ENCODE results near the gene FAM3C.
"Not testable (repeated sequence)": the region's sequence is repeated elsewhere in the genome, so short reads cannot be mapped to it uniquely, and the experiment has no call there.

FAM3C gene, protein sequence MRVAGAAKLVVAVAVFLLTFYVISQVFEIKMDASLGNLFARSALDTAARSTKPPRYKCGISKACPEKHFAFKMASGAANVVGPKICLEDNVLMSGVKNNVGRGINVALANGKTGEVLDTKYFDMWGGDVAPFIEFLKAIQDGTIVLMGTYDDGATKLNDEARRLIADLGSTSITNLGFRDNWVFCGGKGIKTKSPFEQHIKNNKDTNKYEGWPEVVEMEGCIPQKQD

DNA sequence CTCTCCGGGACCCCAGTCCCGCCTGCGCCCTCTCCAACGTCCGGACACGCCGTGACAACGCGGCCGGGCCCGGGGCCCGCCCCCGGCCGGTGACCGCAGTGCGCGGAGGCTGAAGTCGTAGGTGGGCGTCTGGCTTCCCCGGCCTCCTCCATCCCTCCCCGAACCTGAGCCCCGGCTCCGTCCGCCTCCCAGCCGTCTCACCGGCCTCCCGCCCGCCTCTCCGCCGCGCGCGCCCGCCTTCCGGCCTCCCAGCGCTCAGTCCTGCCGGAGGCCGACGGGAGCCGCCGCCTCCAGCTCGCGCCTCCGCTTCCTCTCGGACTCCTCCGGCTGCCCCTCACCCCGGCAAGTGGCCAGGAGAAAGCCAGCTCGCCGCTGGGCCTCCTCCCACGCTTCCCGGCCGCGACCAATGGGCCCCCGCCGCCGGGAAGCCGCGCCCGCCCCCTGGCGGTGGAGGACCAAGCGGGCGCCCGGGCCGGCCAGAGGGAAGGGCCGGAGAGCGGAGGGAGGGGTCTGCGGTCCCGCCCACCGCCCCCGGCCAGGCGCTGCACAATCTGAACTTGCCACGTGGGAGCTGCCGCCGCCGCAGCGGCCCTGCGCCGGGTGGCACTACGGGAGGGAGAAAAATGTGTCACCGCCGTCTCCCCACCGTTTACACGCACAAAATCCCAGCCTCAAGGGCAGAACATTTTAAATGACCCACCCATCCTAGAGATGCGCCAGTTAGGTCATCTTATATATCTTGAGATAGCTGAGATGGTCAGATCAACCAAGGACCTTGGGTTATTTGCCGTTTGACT lies at the start of gene FAM3C:
TSS of gene FAM3C (minus strand) at position 348 of the 797 bp plus-strand sequence. CDS start 13,339 bp downstream, outside the sequence.
- peak; percentile 93 for DNase-seq

DNA sequence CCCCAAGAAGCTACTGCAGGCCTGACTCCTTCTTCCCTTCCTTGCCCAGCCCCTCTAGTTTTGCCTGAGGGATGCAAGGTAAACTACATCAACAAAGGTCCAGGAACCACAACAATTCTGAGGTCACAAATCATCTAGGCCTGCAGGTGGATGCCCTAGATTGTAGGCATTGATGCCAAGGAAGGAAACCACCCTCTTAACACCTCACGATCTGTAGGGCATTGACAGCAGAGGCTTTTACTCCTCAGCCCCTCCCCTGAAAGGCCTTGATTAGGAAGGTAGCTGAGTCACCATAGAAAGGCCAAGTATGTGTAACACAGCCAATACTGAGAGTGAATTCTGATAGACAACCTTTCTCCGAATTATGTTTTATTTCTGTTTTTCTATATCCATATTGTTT lies 46.7 kb upstream of the FAM3C start:
- DNase-seq, result no peak

DNA sequence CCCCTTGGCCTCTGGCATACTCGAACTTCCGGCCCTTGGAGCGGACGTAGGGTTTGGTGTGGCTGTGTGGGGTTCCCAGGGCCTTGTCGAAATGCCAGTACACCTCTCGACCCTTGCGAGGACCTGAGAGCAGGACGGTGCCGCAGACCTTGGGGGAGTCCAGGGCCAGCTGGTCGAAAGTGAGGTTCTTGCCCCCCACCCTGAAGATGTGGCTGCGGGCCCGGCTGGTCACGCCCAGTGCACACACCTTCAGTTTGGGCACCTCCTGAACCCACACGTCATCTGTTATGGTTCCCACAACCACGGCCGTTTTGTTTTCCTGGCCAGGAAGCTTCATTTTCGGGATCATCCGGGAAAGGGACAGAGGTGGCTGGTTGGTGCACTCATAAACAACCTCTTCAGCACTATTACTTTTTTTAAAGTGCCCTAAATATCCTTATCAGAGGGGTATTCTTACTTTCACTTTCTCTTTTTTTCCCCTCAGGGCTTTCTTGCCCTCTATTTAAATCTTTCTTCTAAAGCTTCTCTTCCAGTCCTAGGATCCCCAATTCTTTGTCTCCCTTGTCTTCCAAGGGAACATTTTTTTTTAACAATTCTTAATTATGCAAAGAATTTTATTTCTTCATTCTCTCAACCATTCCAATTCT lies 44.9 kb upstream of the FAM3C start:
- no peak for DNase-seq

DNA sequence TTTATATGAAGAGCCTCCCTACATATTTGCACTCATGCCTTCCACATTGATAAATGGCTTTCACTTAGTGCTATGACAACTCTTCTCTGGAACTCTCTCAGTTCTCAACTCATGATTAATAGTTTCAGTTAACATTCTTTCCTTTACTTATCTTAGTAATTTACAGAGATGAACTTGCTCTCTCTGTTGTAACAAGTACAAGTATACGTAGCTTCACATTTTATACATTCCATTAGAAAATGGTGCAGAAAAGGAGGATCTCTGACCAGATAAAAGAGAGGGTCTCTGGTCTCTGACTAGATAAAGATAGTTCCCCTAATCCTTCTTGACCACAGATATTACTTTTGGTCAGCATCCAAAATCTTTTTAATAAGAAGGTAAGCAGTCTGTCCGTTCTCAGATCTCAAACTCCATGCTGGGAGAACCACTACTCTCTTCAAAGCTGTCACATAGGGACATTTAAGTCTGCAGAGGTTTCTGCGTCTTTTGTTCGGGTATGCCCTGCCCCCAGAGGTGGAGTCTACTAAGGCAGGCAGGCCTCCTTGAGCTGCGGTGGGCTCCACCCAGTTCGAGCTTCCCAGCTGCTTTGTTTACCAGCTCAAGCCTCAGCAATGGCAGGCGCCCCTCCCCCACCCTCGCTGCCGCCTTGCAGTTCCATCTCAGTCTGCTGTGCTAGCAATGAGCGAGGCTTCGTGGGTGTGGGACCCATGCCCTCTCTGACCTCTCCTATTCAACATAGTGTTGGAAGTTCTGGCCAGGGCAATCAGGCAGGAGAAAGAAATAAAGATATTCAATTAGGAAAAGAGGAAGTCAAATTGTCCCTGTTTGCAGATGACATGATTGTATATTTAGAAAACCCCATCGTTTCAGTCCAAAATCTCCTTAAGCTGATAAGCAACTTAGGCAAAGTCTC lies 42.2 kb upstream of the FAM3C start:
- DNase-seq, result not testable (repeated sequence)

DNA sequence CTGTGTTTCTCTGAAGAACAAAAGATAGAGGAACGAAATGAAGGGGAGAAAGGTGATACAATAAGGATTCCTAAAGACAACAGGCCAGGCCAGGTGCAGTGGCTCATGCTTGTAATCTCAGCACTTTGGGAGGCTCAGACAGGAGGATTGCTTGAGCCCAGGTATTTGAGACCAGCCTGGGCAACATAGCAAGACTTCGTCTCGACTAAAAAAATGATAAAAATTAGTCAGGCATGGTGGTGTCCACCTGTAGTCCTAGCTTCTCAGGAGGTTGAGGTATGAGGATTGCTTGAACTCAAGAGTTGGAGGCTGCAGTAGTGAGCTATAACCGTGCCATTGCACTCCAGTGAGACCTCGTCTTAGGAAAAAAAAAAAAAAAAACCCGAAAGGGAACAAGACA lies 41.4 kb upstream of the FAM3C start:
- DNase-seq, result no peak

DNA sequence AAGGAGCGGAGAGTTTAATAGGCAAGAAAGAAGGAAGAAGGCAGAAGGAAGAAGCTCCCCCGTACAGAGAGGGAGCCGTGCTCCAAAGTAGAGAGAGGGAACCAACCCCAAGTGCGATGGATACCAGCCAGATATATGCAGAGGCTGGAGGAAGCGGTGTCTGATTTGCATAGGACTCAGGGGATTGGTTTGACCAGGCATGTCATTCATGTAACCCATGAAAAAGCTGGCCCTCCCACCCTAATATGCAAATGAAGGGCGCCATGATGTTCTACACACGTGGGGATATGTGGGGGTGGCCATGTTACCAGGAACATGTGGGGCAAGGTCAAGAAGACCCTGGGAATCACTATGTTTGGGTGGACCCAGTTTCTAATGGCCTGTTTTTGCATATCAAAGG lies 40.6 kb upstream of the FAM3C start:
- no peak for DNase-seq

DNA sequence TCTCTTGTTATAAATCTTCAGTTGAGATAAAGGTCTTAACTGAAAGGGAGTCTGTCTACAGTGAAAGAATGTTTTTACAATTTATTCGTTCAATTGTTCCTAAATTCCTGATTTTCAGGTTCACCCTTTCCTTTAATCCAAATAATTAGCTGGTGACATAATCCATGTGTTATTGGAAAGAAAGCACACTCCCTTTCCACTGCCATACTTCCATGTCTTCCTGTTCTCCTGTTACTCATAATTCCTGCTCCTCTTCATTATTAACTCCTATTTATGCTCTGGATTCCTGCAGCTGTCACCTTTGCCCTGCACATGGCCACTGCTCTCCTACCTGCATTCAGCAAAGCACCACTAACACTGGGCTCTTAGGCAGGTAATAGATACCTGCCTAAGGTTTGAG lies 40.0 kb upstream of the FAM3C start:
- no peak for DNase-seq

DNA sequence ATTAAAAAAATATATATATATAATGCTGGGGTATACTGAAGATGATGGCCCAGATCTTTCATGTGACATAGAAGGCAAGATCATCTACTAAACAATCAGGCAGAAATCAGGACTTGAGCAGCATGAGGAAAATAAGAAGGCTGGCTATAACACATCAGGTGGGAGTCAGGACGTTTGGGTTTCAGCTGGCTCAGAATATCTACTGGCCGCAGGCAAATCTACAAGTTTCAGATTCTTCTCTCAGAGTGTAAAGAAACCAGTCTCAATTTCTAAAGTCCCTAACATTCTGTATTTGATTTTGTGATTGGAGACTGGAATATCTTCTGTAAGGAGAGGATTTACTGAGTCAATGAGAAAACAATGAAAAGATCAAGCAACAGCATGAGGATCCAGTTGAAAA lies 37.7 kb upstream of the FAM3C start:
- no peak for DNase-seq

DNA sequence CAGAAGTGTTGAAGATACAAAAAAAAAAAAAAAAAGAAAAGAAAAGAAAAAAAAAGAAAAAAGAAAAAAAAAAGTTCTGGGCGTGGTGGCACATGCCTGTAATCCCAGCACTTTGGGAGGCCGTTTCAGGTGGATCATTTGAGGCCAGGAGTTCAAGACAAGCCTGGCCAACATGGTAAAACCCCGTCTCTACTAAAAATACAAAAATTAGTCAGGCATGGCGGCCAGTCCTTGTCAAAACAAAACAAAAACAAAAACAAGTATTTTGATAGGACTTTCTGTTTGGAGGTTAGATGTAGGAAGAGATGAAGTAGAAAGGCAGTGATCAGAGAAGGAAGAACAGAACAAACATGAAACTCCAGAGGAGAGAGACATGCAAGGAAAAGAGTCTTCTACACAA lies 36.4 kb upstream of the FAM3C start:
- DNase-seq, result not testable (repeated sequence)

DNA sequence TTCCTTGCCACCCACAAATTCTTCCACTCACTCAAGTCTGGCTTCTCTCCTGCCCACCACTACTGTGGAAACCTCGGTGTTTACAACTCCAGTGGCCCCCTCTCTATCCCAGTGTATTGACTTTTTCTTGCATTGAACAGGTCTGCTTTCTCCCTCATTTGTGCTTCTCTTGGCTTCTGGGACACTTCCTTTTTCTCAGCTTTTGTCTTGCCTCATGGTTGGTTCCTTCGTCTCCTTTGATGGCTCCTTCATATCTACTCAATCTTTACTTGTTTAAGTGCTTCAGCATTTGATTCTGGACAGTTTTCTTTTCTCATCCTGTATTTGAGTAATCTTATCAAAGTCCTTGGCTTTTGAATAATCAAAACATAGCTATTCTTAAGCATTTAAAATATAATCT lies 35.9 kb upstream of the FAM3C start:
- no peak for DNase-seq

DNA sequence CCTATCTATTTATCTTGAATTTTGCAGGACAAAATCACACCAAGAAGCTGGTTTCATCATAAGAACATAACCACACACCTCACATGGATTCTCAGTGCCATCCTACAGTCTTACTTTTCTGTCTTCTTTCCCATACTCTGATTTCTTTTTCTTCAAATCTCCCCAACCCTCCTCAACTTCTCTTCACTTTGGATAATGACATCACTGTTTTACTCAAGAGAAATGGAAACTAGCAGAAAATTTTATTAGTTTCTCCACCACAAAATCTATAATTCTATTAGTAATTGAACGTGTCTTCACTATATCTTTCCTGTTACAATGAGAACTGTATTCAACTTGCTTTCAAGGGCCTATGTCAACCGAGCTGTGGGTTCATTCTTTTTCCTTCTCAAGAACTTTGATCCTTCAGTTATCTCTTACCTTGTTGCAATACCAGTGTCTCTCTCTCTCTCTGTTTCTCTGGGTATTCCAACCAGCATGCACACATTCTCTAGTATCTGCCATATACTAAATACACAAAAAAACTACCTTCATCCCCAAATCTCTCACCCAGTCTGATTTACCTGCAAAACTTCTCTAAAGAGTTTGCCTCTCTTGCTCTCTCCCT lies 35.4 kb upstream of the FAM3C start:
- DNase-seq, result no peak

DNA sequence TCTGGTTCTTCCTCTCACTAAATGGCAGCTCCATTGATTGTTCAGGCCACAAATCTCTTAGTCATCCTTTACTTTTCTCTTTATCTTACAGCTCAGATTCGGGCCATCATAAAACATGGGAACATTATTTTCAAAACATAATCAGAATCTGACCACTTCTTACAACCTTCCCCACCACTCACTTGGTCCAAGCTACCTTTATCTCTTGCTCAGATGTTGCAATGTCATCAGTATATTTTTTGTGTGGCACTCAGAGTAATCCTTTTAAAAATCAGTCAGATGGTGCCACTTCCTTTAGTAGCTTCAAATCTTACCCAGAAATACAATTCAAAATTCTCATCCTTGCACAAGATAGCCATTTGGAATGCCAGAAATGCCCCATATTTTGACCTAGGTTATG lies 34.5 kb upstream of the FAM3C start:
- no peak for DNase-seq

DNA sequence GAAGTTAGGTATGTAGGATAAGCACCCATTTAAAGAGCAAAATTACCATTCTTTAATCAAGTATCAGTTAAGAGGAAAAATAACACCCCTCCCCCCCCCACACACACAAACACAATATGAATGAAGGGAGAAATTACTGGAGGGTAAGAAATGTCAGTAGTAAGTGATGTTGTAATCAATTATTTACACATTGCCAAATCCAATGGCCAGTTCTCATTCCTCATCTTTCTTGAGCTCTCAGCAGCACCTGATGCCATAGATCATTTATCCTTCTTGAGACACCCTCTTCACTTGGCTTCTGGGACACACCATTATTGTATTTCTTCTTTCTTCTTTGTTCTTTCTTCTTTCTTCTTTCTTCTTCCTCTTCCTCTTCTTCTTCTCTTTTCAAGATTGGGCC lies 33.7 kb upstream of the FAM3C start:
- DNase-seq, result no peak

DNA sequence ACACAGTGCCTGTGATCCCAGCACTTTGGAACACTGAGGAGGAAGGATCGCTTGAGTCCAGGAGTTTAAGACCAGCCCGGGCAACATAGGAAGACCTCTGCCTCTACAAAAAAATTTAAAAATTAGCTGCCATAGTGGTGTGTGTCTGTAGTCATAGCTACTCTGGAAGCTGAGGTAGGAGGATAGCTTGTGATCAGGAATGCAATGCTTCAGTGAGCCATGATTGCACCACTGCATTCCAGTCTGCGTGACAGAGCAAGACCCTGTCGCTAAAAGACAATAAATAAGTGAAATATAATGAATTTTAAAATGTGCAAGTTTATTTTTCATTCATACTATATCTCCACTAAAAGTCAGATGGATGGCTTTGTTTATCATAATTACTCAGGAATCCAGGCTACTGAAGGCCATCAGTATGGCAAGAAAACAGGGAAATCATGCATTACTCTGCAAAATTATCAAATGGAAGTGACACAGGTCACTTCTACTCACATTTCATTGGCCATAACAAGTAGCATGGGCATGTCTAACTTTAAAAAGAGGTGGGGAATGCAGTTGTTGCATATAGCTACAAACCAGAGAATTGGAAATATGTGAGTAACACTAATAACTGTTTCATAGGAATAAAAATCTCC lies 32.9 kb upstream of the FAM3C start:
- no peak for DNase-seq

DNA sequence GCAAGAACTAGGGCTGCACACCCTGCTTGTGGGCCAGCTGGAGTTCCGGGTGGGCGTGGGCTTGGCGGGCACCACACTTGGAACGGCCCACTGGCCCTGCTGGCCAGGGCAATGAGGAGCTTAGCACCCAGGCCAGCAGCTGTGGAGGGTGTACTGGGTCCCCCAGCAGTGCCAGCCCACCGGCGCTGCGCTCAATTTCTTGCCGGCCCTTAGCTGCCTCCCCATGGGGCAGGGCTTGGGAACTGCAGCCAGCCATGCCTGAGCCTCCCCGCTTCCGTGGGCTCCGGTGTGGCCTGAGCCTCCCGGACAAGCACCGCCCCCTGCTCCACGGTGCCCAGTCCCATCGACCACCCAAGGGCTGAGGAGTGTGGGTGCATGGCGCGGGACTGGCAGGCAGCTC lies 25.6 kb upstream of the FAM3C start:
- not testable (repeated sequence) for DNase-seq

DNA sequence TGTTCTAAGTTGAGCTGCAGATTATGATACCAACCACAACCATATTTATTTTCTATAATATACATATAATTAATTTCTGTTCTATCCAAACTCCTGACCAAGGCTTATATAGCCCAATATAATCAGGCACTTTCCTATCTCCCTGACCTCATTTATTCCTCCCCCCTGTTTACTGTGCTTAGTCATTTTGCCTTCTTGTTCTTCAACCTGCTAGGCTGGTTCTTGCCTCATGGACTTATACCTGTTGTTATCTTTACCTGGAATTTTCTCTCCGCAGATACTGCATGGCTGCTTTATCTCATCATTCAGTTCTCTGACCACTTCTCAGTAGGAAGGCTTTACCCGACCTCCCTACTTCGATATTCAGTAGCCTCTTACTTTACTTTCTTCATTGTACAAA lies 24.9 kb upstream of the FAM3C start:
- no peak for DNase-seq

DNA sequence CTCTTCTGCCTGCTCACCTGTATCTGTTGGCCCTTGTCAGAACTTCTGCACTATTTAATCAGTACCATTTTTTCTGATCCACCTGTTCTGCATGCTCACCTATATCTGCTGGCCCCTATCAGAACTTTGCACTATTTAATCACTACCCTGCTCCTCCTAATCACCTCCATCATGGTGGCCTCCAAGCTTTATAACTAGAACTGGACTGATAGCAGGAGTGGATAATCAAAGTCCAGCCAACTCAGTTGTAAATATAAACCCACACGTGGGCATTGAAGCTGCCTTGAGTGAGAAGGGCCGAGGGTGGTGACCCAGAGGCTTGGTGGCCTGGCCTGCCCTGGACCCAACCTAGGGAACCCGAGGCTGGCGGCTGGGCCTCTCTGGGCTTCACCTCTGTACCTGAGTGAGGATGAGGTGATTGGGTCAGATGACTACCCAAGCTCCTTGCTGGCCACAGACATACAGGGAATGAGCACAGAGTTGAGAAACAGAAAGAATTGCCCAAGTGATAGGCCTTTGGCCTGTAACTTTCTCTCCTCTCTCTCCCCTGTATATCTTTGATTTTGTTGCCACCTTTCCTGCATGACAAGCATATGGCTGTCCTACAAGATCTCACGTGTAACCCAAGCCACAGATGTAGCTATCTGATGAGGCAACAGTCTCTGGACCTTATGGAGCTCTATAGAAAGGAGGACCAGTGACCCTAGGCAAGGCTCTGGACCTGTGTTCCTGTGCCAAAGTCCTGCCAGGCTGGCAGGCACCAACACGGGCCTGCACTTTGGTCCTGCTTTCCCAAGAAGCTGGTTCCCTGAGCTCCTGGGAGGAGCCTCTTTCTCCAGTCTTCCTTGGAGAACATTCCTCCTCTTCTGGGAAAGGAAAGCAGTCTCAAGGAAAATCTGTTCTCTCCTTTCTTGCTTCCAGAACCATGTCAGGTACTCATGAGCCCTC lies 23.4 kb upstream of the FAM3C start:
- DNase-seq, result no peak

DNA sequence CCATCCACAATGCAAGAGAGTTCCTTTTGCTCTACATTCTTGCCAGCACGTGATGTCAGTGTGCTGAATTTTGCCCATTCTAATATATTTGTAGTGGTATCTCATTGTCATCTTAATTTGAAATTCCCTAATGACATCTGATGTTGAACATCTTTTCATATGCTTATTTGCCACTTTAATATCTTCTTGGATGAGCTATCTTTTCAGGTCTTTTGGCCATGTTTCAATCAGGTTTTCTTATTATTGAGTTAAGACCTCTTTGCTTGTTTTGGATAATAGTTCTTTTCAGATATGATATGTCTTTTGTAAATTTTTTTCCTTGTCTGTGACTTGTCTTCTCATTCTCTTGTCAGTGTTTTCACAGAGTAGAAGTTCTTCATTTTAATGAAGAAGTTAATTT lies 20.4 kb upstream of the FAM3C start:
- no peak for DNase-seq

DNA sequence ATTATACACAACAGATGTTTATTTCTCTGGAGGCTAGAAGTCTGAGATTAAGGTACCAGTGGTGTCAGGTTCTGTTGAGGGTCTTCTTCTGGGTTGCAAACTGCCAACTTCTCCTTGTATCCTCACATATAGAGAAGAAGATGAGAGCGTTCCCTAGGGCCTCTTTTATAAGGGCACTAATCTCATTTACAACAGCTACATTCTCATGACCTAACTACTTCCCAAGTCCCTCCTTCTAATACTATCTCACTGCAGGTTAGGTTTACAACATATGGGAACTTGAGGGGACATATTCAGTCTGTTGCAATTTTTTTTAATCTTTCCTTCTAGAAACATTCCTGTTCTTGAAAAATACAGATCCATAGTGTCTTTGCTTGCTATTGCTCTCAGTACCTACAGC lies 18.3 kb upstream of the FAM3C start:
- no peak for DNase-seq

DNA sequence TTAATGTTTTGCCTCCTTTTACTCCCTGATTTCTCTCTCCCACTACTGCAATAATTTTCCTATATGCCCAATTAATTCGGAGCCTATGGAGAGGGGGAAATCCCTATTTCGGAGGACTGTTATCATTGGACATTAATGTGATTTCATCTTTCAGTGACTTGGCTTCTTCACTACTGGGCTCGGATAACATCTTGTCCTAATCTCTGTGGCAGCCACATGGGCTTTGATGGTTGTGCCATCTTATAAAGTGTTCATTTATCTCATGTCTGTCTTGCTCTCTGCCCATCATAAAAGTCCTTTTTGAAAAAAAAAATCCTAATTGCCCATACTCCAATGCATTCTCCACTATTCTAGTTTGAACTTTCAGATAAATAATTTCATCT lies 15.5 kb upstream of the FAM3C start:
- no peak for DNase-seq
